DND-41 (cell line): Measurements from ENCODE around the gene HTR2A.

Experiments used
- ATAC-seq: fragments of 200-7000 bp; cut with Tn5 transposase; 3 replicates; pipeline ENCODE4 v1.9.1; 2021; ENCODE audit warnings: low read depth; ENCODE audit not compliant: insufficient read depth
- DNase-seq: peaks from one replicate; pipeline ENCODE4 v3.0.0-alpha.2; 2020
- H2AFZ ChIP-seq: 2 replicates; pipeline ENCODE4 v1.6.0; 2012; ENCODE audit warnings: low read depth, low read length
- H3K27ac ChIP-seq: 2 replicates; pipeline ENCODE4 v1.5.1; 2012; ENCODE audit warnings: low read length, inconsistent platforms
- H3K27me3 ChIP-seq: fragments of 200-600 bp; sonication (generic); 2 replicates; pipeline ENCODE4 v1.6.0; 2012; ENCODE audit warnings: low read length, mild to moderate bottlenecking, inconsistent platforms; ENCODE audit not compliant: insufficient read depth, poor library complexity
- H3K36me3 ChIP-seq: 2 replicates; pipeline ENCODE4 v1.5.1; 2012; ENCODE audit warnings: low read length, inconsistent platforms; ENCODE audit not compliant: insufficient read depth
- H3K4me1 ChIP-seq: 2 replicates; pipeline ENCODE4 v1.5.1; 2012; ENCODE audit warnings: mild to moderate bottlenecking, low read length; ENCODE audit not compliant: insufficient read depth
- H3K4me2 ChIP-seq: 2 replicates; pipeline ENCODE4 v1.6.0; 2012; ENCODE audit warnings: mild to moderate bottlenecking, moderate library complexity, low read length, inconsistent platforms; ENCODE audit not compliant: insufficient read depth
- H3K4me3 ChIP-seq, 2 experiments: fragments of 200-600 bp in 1 of 2; shearing (Covaris generic) in 1 of 2; 2 replicates each; pipeline ENCODE4 v1.5.1; 2012 to 2016; ENCODE audit warnings: inconsistent platforms in 2 of 2, low read length in 2 of 2, mild to moderate bottlenecking in 2 of 2, low read depth in 1 of 2, moderate library complexity in 1 of 2
- H3K79me2 ChIP-seq: 2 replicates; pipeline ENCODE4 v1.6.0; 2012; ENCODE audit warnings: low read length, inconsistent platforms; ENCODE audit not compliant: insufficient read depth
- H3K9ac ChIP-seq: 2 replicates; pipeline ENCODE4 v1.6.0; 2012; ENCODE audit warnings: low read depth, mild to moderate bottlenecking, inconsistent platforms, low read length, moderate library complexity
- H3K9me3 ChIP-seq: 2 replicates; pipeline ENCODE4 v1.5.1; 2012; ENCODE audit warnings: low read length, moderate library complexity, mild to moderate bottlenecking, inconsistent platforms; ENCODE audit not compliant: insufficient read depth, severe bottlenecking
- H4K20me1 ChIP-seq: 2 replicates; pipeline ENCODE4 v1.6.0; 2012; ENCODE audit warnings: low read length; ENCODE audit not compliant: insufficient read depth
- CTCF ChIP-seq: IDR thresholded peaks from 2 replicates; pipeline ENCODE4 v1.5.1; 2012; ENCODE audit warnings: borderline replicate concordance, low read length, moderate library complexity, mild to moderate bottlenecking; ENCODE audit not compliant: poor library complexity, severe bottlenecking; ENCODE audit errors: extremely low read depth
- EZH2 ChIP-seq: IDR thresholded peaks from 3 replicates; pipeline ENCODE4 v1.6.1; 2012; ENCODE audit warnings: borderline replicate concordance, low read depth, mild to moderate bottlenecking, moderate library complexity, low read length, inconsistent platforms; ENCODE audit not compliant: severe bottlenecking

HTR2A gene

GRCh38 chr13:46860722-46861121, 36.1 kb downstream of the HTR2A start:
- ATAC-seq (no peak), DNase-seq (no peak)
- Histone ChIP-seq H3K4me1 (no peaks in the 10 kb centered on the region), H2AFZ (no peak overlapping the region), H4K20me1 (no peaks in the 10 kb centered on the region), H3K9ac (no peak overlapping the region), H3K4me3 (no peak overlapping the region), H3K4me2 (no peak overlapping the region), H3K36me3 (no peaks in the 10 kb centered on the region), H3K27ac (no peak overlapping the region), H3K9me3 (no peaks in the 10 kb centered on the region), H3K79me2 (no peaks in the 10 kb centered on the region), H3K27me3 (no peaks in the 10 kb centered on the region)
- TF ChIP-seq CTCF = no peak
- TF ChIP-seq EZH2 = no peak

DNA sequence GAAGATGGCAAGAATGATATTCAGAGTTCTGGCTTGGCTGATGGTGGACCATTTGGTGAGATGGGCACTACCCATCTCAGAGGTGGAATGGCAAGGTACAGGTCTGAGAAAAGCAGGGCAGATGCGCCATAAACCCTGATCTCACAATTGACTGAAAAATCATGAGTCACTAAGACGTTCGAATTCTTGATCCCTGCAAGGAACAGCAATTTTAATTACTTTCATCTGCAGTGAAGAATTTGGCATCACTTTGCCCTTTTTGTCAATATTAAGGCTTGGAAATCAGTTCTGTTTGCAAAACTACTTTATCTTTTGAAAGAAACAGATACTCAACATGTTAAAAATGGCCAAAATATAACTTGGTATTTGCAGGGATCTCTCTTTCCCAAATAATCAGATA, 38.1 kb downstream of the HTR2A start:
- H2AFZ ChIP-seq = no peak overlapping the region
- H3K4me2 ChIP-seq = no peak overlapping the region
- H3K9ac ChIP-seq = no peak overlapping the region
- H3K4me3 ChIP-seq = no peak overlapping the region
- no peaks in the 10 kb centered on the region for H3K4me1 ChIP-seq
- H3K79me2 ChIP-seq = no peaks in the 10 kb centered on the region
- no peak overlapping the region for H3K27ac ChIP-seq
- no peaks in the 10 kb centered on the region for H3K9me3 ChIP-seq
- DNase-seq = no peak
- ATAC-seq = no peak
- TF ChIP-seq CTCF (no peak), EZH2 (no peak)
- no peaks in the 10 kb centered on the region for H3K36me3 ChIP-seq
- H3K27me3 ChIP-seq = peaks cover 5% of the 10 kb centered on the region
- H4K20me1 ChIP-seq = no peaks in the 10 kb centered on the region

DNA sequence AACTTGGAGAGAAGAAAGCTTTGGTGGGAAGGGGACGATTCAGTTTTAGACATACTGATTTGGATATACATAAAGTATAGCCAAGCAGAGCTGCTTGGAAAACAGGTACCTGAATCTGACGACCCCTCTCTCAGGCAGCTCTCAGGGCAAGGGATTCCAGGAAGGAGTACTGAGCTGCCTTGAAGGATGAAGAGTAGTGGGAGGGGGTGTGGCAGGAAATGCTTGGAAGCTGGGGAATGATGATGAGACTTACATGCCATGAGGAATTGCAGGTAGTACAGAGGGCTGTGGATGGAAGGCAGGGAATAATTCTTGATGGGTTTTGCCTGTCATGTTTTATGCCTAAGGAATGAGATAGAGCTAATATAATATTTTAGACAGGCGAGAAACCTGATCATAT, 38.7 kb downstream of the HTR2A start:
- Histone ChIP-seq H3K27ac (no peak overlapping the region), H3K4me2 (no peak overlapping the region), H3K9me3 (no peaks in the 10 kb centered on the region), H3K4me1 (no peaks in the 10 kb centered on the region), H4K20me1 (no peaks in the 10 kb centered on the region), H3K27me3 (peaks cover 8% of the 10 kb centered on the region), H3K9ac (no peak overlapping the region), H3K4me3 (no peak overlapping the region), H3K79me2 (no peaks in the 10 kb centered on the region), H3K36me3 (no peaks in the 10 kb centered on the region), H2AFZ (no peak overlapping the region)
- ATAC-seq (no peak), DNase-seq (no peak)
- TF ChIP-seq CTCF (no peak), EZH2 (no peak)

- Histone ChIP-seq H3K27me3 (peaks cover 14% of the 10 kb centered on the region), H3K4me1 (no peaks in the 10 kb centered on the region), H3K27ac (no peak overlapping the region), H3K36me3 (no peaks in the 10 kb centered on the region), H3K79me2 (no peaks in the 10 kb centered on the region), H2AFZ (no peak overlapping the region), H3K4me3 (no peak overlapping the region), H3K9ac (no peak overlapping the region), H3K9me3 (no peaks in the 10 kb centered on the region), H3K4me2 (no peak overlapping the region), H4K20me1 (no peaks in the 10 kb centered on the region)
- ATAC-seq (no peak), DNase-seq (no peak)
- TF ChIP-seq CTCF (no peak), EZH2 (no peak)
Observed at GRCh38 chr13:46855664-46856063, 41.2 kb downstream of the HTR2A start.
